Uterus (tissue), 2 donors: ENCODE measurements around the gene GBA2.

Experiments
- POLR2A ChIP-seq, 2 donors: fragments of 450-650 bp; IDR thresholded peaks; one replicate each; pipeline ENCODE4 v1.6.1; 2016; ENCODE audit warnings: antibody characterized with exemption in 2 of 2, mild to moderate bottlenecking in 1 of 2, moderate library complexity in 1 of 2
- TF ChIP-seq, protein P1 (sequence below), 4 experiments: fragments of 200-600 bp in 2 of 4; fragments of 450-650 bp in 2 of 4; sonication (generic) in 2 of 4; IDR thresholded peaks; one replicate each; pipeline ENCODE4 v1.5.1; 2016 to 2019; ENCODE audit warnings: antibody characterized with exemption in 4 of 4, mild to moderate bottlenecking in 2 of 4, moderate library complexity in 1 of 4

DNA sequence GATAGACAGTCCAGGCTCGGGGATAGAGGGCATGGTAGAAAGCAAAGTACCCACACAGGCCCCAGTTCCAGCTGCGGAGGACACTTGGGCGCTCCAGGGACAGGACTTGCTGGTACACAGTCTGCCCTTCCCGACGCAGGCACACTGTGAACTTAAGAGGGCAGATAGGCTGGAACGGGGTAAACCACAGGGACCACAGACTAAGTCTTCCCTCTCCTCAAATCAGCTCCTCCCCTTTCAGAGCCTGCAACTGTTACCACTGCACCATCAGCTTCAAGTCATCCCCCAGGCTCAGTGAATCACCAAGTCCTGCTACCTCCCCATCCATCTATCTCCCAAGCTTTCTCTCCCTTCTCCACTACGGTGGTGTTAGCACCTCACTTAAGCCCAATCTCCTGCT is 7.3 kb downstream of the GBA2 start:
- no peak for TF ChIP-seq POLR2A (IDR thresholded peaks at IDR 0.05)
- TF ChIP-seq, protein P1, sequence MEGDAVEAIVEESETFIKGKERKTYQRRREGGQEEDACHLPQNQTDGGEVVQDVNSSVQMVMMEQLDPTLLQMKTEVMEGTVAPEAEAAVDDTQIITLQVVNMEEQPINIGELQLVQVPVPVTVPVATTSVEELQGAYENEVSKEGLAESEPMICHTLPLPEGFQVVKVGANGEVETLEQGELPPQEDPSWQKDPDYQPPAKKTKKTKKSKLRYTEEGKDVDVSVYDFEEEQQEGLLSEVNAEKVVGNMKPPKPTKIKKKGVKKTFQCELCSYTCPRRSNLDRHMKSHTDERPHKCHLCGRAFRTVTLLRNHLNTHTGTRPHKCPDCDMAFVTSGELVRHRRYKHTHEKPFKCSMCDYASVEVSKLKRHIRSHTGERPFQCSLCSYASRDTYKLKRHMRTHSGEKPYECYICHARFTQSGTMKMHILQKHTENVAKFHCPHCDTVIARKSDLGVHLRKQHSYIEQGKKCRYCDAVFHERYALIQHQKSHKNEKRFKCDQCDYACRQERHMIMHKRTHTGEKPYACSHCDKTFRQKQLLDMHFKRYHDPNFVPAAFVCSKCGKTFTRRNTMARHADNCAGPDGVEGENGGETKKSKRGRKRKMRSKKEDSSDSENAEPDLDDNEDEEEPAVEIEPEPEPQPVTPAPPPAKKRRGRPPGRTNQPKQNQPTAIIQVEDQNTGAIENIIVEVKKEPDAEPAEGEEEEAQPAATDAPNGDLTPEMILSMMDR (IDR thresholded peaks at IDR 0.05): no peak
